Measurements from ENCODE around the gene TCF7L2.

The TCF7L2 gene

DNA sequence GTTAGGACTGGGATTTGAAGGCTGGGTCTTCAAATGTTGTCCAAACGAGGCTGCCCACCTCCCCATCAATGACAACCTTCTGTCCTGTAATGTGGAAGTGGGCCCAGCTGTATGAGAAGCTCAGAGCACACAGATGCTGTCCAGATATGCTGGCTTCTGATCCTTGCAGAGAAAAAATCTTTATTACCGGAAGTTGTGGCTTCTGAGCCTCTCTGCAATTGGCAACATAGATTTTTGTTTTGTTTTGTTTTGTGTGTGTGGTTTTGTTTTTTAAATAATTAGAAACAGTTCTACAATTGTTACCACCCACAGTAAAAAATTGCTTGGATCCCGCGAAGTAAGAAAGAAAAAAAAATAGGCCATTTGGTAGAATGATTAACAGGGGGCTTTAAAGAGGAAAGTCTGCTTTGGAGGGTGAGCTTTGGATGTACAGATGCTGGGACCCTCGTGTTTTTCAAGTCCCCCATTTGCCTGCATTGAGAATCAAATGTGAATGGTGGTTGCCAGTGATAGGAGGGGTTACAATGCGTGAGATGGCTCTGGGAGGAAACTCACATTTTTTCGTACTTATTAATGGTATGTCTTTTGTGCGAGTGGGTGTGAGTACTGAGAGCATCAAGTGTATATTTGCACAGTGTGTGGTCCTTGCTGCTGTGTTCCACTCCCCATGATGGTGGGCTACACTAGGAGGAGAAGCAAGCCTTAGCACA, 153.2 kb downstream of the TCF7L2 start:
- Histone ChIP-seq H3K23ac (ENCODE audit: low read length) (no peak overlapping the region), H2BK5ac (ENCODE audit: low read depth, low read length, poor library complexity) (no peak overlapping the region), H3K79me2 (ENCODE audit: control insufficient read depth, insufficient read depth, low read length, poor library complexity) (no peaks in the 10 kb centered on the region), H4K91ac (ENCODE audit: low read depth, low read length) (no peak overlapping the region), H3K4me1 (ENCODE audit: control insufficient read depth in 1 of 2, insufficient read depth in 2 of 2, low read length in 2 of 2) (peaks cover 18 to 26% of the 10 kb centered on the region in 2 experiments), H4K8ac (ENCODE audit: low read depth, low read length) (no peak overlapping the region), H2BK120ac (ENCODE audit: insufficient read depth, low read length, poor library complexity) (no peak overlapping the region), H3K18ac (ENCODE audit: low read length) (peak overlapping the region; percentile 37), H4K12ac (ENCODE audit: low read depth, low read length) (no peak overlapping the region), H3K36me3 (ENCODE audit: control insufficient read depth in 1 of 2, insufficient read depth in 2 of 2, low read length in 2 of 2) (peaks cover 2% of the 10 kb centered on the region in 2 experiments), H2BK12ac (ENCODE audit: low read length) (no peak overlapping the region), H3K27ac (ENCODE audit: low read depth, low read length) (no peak overlapping the region), H3K9me3 (ENCODE audit: insufficient read depth, low read depth, low read length) (no peaks in the 10 kb centered on the region), H3K79me1 (ENCODE audit: low read length) (peaks cover 10% of the 10 kb centered on the region), H3K4me3 (ENCODE audit: low read depth, low read length) (peak overlapping the region; percentile 27), H3K27me3 (ENCODE audit: insufficient read depth, low read length) (no peaks in the 10 kb centered on the region), H2AK5ac (ENCODE audit: low read length) (no peak overlapping the region), H3K14ac (ENCODE audit: low read length) (no peak overlapping the region), H3K4me2 (ENCODE audit: low read length) (no peak overlapping the region), H3K9ac (ENCODE audit: low read length) (no peak overlapping the region), H2AFZ (ENCODE audit: insufficient read depth, low read length, poor library complexity) (no peak overlapping the region), H3K4ac (ENCODE audit: low read depth, low read length) (peak overlapping the region; percentile 13)
- no CpG with 5 or more reads among the region's 8 CpGs for WGBS (ENCODE audit: extremely low coverage, insufficient coverage, insufficient read length)
- DNase-seq, result no peak

DNA sequence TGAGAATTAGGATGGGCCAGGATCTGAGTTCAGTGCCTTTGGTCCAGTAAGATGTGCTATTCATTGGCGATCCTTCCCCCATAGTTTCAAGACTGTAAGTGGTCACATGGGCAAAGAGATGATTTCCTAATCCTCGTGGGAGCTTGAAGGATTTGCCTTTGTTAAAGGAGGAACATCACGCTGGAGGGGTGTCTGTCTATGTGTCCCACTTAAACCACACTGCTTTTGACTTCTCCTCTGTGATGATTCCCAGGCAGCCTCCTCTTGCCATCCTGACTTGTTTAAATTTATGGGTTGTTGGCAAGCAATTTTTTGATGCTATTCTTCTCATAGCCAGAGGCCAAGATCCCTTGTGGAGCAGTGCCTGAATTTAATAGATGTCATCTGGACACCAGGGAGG, 154.0 kb downstream of the TCF7L2 start:
- Histone ChIP-seq H2BK12ac (ENCODE audit: low read length) (no peak overlapping the region), H3K4ac (ENCODE audit: low read depth, low read length) (peak overlapping the region; percentile 13), H3K36me3 (ENCODE audit: control insufficient read depth in 1 of 2, insufficient read depth in 2 of 2, low read length in 2 of 2) (peaks cover 2% of the 10 kb centered on the region in 2 experiments), H2AFZ (ENCODE audit: insufficient read depth, low read length, poor library complexity) (no peak overlapping the region), H3K27ac (ENCODE audit: low read depth, low read length) (no peak overlapping the region), H4K8ac (ENCODE audit: low read depth, low read length) (no peak overlapping the region), H3K4me1 (ENCODE audit: control insufficient read depth in 1 of 2, insufficient read depth in 2 of 2, low read length in 2 of 2) (peaks cover 18 to 26% of the 10 kb centered on the region in 2 experiments), H3K79me2 (ENCODE audit: control insufficient read depth, insufficient read depth, low read length, poor library complexity) (no peaks in the 10 kb centered on the region), H3K23ac (ENCODE audit: low read length) (no peak overlapping the region), H3K79me1 (ENCODE audit: low read length) (peaks cover 10% of the 10 kb centered on the region), H2BK120ac (ENCODE audit: insufficient read depth, low read length, poor library complexity) (no peak overlapping the region), H3K14ac (ENCODE audit: low read length) (no peak overlapping the region), H3K27me3 (ENCODE audit: insufficient read depth, low read length) (no peaks in the 10 kb centered on the region), H3K9ac (ENCODE audit: low read length) (no peak overlapping the region), H3K18ac (ENCODE audit: low read length) (peak overlapping the region; percentile 37), H2AK5ac (ENCODE audit: low read length) (no peak overlapping the region), H3K4me3 (ENCODE audit: low read depth, low read length) (no peak overlapping the region), H2BK5ac (ENCODE audit: low read depth, low read length, poor library complexity) (no peak overlapping the region), H4K91ac (ENCODE audit: low read depth, low read length) (no peak overlapping the region), H3K4me2 (ENCODE audit: low read length) (no peak overlapping the region), H3K9me3 (ENCODE audit: insufficient read depth, low read depth, low read length) (no peaks in the 10 kb centered on the region), H4K12ac (ENCODE audit: low read depth, low read length) (no peak overlapping the region)
- WGBS (ENCODE audit: extremely low coverage, insufficient coverage, insufficient read length), result no CpG with 5 or more reads among the region's 3 CpGs
- DNase-seq, result no peak

DNA sequence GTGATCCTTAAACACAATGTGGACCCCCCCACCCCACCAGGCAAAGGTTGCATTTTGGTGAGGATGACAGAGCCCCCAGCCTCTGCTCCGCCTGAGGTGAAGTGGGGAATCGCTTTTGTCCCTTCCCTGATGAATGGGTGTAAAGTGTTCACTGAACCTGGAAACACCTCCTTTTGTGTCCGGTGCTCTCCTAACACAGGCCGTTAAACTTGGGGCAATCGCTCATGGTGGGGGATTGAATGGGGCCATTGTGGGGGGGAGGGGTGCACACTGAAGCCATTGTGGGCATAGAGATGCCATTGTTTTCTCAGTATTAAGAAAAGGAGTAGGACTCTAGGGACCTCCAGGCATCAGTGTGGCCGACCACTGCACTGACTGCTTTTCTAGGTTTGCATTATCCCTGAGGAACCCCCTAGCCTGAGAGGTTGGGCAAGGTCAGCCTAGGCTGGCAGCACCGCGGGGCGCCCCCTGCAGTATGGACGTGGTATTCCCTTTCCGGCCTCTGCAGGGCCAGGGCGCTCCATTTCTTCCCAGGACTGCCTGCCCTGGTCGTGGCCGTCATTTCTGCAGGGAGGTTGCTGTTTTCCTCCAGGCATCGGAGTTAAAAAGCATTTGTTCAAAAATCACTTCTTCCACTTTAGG, 158.3 kb downstream of the TCF7L2 start:
- Histone ChIP-seq H4K91ac (ENCODE audit: low read depth, low read length) (no peak overlapping the region), H3K9ac (ENCODE audit: low read length) (no peak overlapping the region), H4K8ac (ENCODE audit: low read depth, low read length) (no peak overlapping the region), H3K4me3 (ENCODE audit: low read depth, low read length) (no peak overlapping the region), H3K27ac (ENCODE audit: low read depth, low read length) (no peak overlapping the region), H2AFZ (ENCODE audit: insufficient read depth, low read length, poor library complexity) (no peak overlapping the region), H2BK120ac (ENCODE audit: insufficient read depth, low read length, poor library complexity) (no peak overlapping the region), H3K4me1 (ENCODE audit: control insufficient read depth in 1 of 2, insufficient read depth in 2 of 2, low read length in 2 of 2) (peaks cover 18 to 24% of the 10 kb centered on the region in 2 experiments), H3K36me3 (ENCODE audit: control insufficient read depth in 1 of 2, insufficient read depth in 2 of 2, low read length in 2 of 2) (peaks cover 0 to 2% of the 10 kb centered on the region in 2 experiments), H3K14ac (ENCODE audit: low read length) (no peak overlapping the region), H3K79me2 (ENCODE audit: control insufficient read depth, insufficient read depth, low read length, poor library complexity) (no peaks in the 10 kb centered on the region), H3K18ac (ENCODE audit: low read length) (peak overlapping the region; percentile 8), H4K12ac (ENCODE audit: low read depth, low read length) (no peak overlapping the region), H3K4ac (ENCODE audit: low read depth, low read length) (no peak overlapping the region), H2AK5ac (ENCODE audit: low read length) (no peak overlapping the region), H3K79me1 (ENCODE audit: low read length) (peaks cover 10% of the 10 kb centered on the region), H3K9me3 (ENCODE audit: insufficient read depth, low read depth, low read length) (no peaks in the 10 kb centered on the region), H3K23ac (ENCODE audit: low read length) (no peak overlapping the region), H3K27me3 (ENCODE audit: insufficient read depth, low read length) (no peaks in the 10 kb centered on the region), H3K4me2 (ENCODE audit: low read length) (no peak overlapping the region), H2BK5ac (ENCODE audit: low read depth, low read length, poor library complexity) (no peak overlapping the region), H2BK12ac (ENCODE audit: low read length) (no peak overlapping the region)
- peak; percentile 35 to 60 for DNase-seq
- no CpG with 5 or more reads among the region's 15 CpGs for WGBS (ENCODE audit: extremely low coverage, insufficient coverage, insufficient read length)

DNA sequence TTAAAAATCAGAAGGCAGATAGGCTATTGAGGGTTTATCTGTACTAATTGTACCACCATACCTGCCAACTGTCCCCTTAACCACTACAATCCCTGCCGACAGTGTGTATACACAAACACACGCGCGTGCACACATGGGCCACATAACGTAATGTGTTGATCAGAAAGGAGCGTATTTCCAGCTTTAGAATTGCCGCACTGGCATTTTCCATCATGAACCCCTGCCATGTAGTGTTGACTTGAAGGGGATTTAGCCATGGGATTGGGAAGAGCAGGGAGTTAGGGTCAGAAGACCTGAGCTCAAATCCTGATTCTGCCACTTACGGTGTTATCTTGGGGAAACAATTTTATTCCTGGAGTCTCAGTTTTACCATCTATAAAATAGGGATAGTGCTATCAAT, 158.9 kb downstream of the TCF7L2 start:
- H2BK12ac ChIP-seq (ENCODE audit: low read length), result no peak overlapping the region
- no peak overlapping the region for H3K23ac ChIP-seq (ENCODE audit: low read length)
- H3K14ac ChIP-seq (ENCODE audit: low read length), result no peak overlapping the region
- H4K91ac ChIP-seq (ENCODE audit: low read depth, low read length), result no peak overlapping the region
- no peaks in the 10 kb centered on the region for H3K9me3 ChIP-seq (ENCODE audit: insufficient read depth, low read depth, low read length)
- no peak overlapping the region for H2BK120ac ChIP-seq (ENCODE audit: insufficient read depth, low read length, poor library complexity)
- H2AK5ac ChIP-seq (ENCODE audit: low read length), result no peak overlapping the region
- H3K79me1 ChIP-seq (ENCODE audit: low read length), result peaks cover 10% of the 10 kb centered on the region
- no peak overlapping the region for H4K12ac ChIP-seq (ENCODE audit: low read depth, low read length)
- H3K27ac ChIP-seq (ENCODE audit: low read depth, low read length), result no peak overlapping the region
- peaks cover 13 to 19% of the 10 kb centered on the region in 2 experiments for H3K4me1 ChIP-seq (ENCODE audit: control insufficient read depth in 1 of 2, insufficient read depth in 2 of 2, low read length in 2 of 2)
- no peak overlapping the region for H3K4me2 ChIP-seq (ENCODE audit: low read length)
- no peak overlapping the region for H2BK5ac ChIP-seq (ENCODE audit: low read depth, low read length, poor library complexity)
- peaks cover 0 to 2% of the 10 kb centered on the region in 2 experiments for H3K36me3 ChIP-seq (ENCODE audit: control insufficient read depth in 1 of 2, insufficient read depth in 2 of 2, low read length in 2 of 2)
- H3K27me3 ChIP-seq (ENCODE audit: insufficient read depth, low read length), result no peaks in the 10 kb centered on the region
- no peak overlapping the region for H3K18ac ChIP-seq (ENCODE audit: low read length)
- WGBS (ENCODE audit: extremely low coverage, insufficient coverage, insufficient read length), result no CpG with 5 or more reads among the region's 8 CpGs
- no peak overlapping the region for H4K8ac ChIP-seq (ENCODE audit: low read depth, low read length)
- H3K4me3 ChIP-seq (ENCODE audit: low read depth, low read length), result no peak overlapping the region
- no peak overlapping the region for H2AFZ ChIP-seq (ENCODE audit: insufficient read depth, low read length, poor library complexity)
- H3K9ac ChIP-seq (ENCODE audit: low read length), result no peak overlapping the region
- no peaks in the 10 kb centered on the region for H3K79me2 ChIP-seq (ENCODE audit: control insufficient read depth, insufficient read depth, low read length, poor library complexity)
- no peak overlapping the region for H3K4ac ChIP-seq (ENCODE audit: low read depth, low read length)
- no peak for DNase-seq
